Subcutaneous abdominal adipose tissue (tissue), 5 donors: ENCODE results near the gene OTUD6A.

Source experiments
- H3K27ac ChIP-seq: one replicate; pipeline ENCODE4 v1.7.0; 2013; ENCODE audit warnings: low read depth, mild to moderate bottlenecking, inconsistent platforms, low read length, moderate library complexity
- H3K27me3 ChIP-seq, 5 donors: one replicate each; pipeline ENCODE4 v1.7.0; 2013; ENCODE audit warnings: low read length in 5 of 5, inconsistent platforms in 1 of 5; ENCODE audit not compliant: control insufficient read depth in 5 of 5, insufficient read depth in 4 of 5
- H3K36me3 ChIP-seq, 5 donors: one replicate each; pipeline ENCODE4 v1.7.0; 2013; ENCODE audit warnings: low read length in 5 of 5; ENCODE audit not compliant: control insufficient read depth in 5 of 5, insufficient read depth in 5 of 5
- H3K4me1 ChIP-seq, 5 donors: one replicate each; pipeline ENCODE4 v1.7.0; 2013; ENCODE audit warnings: low read length in 5 of 5, mild to moderate bottlenecking in 3 of 5, moderate library complexity in 1 of 5; ENCODE audit not compliant: control insufficient read depth in 5 of 5, insufficient read depth in 5 of 5
- H3K4me3 ChIP-seq, 5 donors: one replicate each; pipeline ENCODE4 v1.7.0; 2013; ENCODE audit warnings: low read length in 5 of 5, low read depth in 1 of 5
- H3K9ac ChIP-seq, 5 donors: one replicate each; pipeline ENCODE4 v1.7.0; 2013; ENCODE audit warnings: low read length in 5 of 5, mild to moderate bottlenecking in 4 of 5, moderate library complexity in 3 of 5
- H3K9me3 ChIP-seq, 5 donors: one replicate each; pipeline ENCODE4 v1.7.0; 2013; ENCODE audit warnings: low read length in 5 of 5; ENCODE audit not compliant: control insufficient read depth in 5 of 5
- donor health status: healthy.
- donor health status: healthy.
- donor health status: healthy.
- donor health status: healthy.
- donor health status: healthy.

Gene OTUD6A

DNA sequence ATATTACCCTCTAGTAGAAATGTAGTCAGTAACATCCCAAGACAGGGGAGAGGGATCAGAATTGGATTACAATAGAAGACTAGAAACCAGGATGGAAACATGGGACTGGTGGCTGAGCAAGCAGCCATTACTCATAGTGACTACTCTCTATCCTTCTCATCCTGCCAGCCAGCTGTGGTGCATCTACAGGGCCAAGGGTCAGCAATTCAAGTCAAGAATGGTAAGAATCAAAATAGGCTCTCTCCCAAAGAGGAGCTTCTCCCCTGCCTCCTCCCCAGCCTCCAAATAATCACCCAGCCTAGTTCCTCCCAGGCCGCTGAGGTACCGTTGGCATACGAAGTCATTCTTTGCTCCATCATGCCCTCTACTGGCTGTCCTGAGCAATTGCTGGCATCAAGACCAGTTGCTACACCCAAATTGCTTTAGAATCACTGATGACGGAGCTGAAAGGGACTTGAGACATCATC, 31.9 kb upstream of the OTUD6A start:
- no peaks in the 10 kb centered on the region for H3K36me3 ChIP-seq
- H3K9ac ChIP-seq: no peak overlapping the region
- H3K4me1 ChIP-seq: peaks cover 0 to 7% (median 0%) of the 10 kb centered on the region in 5 donors
- H3K4me3 ChIP-seq: no peak overlapping the region
- H3K27ac ChIP-seq: no peak overlapping the region
- peaks cover 0 to 23% (median 20%) of the 10 kb centered on the region in 5 donors for H3K27me3 ChIP-seq
- H3K9me3 ChIP-seq: no peaks in the 10 kb centered on the region

DNA sequence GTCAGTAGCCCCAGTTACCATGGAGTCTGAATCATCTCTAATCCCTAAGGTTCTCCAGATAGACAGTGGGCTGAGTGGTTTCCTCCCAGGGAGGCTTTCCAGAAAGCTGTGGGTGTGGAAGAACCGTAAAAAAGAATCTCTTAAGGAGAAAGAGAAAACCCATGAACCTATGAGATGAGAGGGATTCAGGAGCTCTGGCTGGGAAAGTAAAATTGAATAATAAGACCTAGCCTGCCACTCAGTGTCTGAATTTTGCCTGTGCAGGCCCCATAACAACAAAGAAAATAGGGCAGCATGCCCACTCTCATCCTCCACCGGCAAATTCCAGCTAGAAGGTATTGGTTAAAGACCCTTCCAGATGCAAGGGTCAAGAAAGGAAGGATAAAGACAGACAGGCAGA, 29.5 kb upstream of the OTUD6A start:
- Histone ChIP-seq H3K9ac (no peak overlapping the region), H3K4me3 (no peak overlapping the region), H3K27ac (no peak overlapping the region), H3K9me3 (no peaks in the 10 kb centered on the region), H3K27me3 (peaks cover 0 to 20% (median 17%) of the 10 kb centered on the region in 5 donors), H3K36me3 (no peaks in the 10 kb centered on the region), H3K4me1 (no peaks in the 10 kb centered on the region)

DNA sequence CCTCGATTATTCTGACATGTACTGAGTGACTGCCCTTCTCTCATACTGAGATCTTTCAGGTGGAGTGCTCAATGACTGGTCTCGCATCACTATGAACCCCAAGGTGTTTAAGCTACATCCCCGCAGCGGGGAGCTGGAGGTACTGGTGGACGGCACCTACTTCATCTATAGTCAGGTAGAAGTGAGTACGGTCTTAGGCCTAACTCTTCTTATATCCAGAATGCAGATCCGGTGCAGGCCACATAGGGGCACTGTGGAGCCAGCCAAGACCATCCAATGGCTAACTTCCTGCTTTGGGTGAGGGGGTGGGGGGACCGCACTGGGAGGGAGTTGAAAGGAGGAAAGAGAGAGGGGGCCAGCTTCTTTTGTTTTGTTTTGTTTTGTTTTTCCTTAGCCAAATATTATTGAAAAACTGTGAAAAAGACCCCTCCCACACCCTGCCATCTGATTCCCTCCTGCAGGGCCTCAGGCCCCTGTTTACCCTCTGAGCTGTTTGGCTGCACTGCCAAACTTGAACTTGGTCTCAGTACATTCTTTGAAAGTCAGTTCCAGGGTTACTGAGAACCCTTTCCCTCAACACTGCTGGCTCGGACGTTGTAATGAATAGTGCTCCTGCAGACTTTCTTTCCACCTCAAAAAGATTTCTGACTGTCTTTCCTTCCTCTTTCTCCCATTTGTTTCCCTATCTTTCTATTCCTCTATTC, 28.8 kb upstream of the OTUD6A start:
- Histone ChIP-seq H3K9me3 (no peaks in the 10 kb centered on the region), H3K4me3 (no peak overlapping the region), H3K27me3 (peaks cover 0 to 20% (median 14%) of the 10 kb centered on the region in 5 donors), H3K36me3 (no peaks in the 10 kb centered on the region), H3K4me1 (no peaks in the 10 kb centered on the region), H3K9ac (no peak overlapping the region), H3K27ac (no peak overlapping the region)

DNA sequence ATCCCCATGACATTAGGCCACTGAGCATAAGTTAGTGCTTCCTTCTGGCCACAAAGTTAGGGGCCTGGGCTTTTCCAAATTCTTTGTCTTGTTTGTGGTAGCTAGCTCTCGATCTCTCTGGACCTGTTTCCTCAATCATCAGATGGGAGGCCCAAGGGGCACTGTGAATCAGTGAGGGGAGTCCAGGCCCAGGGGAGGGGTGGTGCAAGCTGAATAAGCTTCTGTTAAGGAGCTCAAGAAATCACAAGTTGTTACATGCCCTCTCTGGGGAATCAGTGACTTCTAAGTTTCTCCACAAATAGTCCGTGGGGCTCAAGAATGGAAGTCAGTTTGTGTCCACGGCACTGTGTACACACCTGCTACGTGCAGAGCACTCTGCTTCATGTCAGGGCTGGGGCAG, 27.6 kb upstream of the OTUD6A start:
- Histone ChIP-seq H3K9ac (no peak overlapping the region), H3K4me3 (no peak overlapping the region), H3K36me3 (no peaks in the 10 kb centered on the region), H3K27me3 (peaks cover 0 to 15% (median 10%) of the 10 kb centered on the region in 5 donors), H3K4me1 (no peaks in the 10 kb centered on the region), H3K9me3 (no peaks in the 10 kb centered on the region), H3K27ac (no peak overlapping the region)

DNA sequence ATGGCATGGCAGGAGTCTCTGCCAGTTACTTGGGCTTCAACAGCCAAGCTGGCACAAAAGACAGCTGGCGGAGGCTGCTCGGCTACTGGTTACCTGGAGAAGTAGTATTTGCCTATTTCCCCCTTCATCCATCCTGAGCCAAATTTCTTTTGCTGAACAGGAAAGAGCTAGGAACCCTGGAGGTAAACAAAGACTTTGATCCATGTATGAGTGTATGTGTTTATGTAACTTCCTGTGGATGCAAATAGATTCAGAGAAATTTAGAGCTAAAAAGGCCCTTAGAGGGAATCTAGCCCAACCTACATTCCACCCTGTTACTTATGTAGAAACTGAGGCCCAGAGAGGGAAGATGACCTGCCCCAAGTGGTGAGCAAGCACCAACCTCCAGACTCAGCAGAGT, 23.7 kb upstream of the OTUD6A start:
- peaks cover 0 to 17% (median 10%) of the 10 kb centered on the region in 5 donors for H3K27me3 ChIP-seq
- H3K4me3 ChIP-seq: no peak overlapping the region
- no peaks in the 10 kb centered on the region for H3K4me1 ChIP-seq
- no peaks in the 10 kb centered on the region for H3K9me3 ChIP-seq
- no peak overlapping the region for H3K9ac ChIP-seq
- H3K36me3 ChIP-seq: no peaks in the 10 kb centered on the region
- H3K27ac ChIP-seq: no peak overlapping the region

DNA sequence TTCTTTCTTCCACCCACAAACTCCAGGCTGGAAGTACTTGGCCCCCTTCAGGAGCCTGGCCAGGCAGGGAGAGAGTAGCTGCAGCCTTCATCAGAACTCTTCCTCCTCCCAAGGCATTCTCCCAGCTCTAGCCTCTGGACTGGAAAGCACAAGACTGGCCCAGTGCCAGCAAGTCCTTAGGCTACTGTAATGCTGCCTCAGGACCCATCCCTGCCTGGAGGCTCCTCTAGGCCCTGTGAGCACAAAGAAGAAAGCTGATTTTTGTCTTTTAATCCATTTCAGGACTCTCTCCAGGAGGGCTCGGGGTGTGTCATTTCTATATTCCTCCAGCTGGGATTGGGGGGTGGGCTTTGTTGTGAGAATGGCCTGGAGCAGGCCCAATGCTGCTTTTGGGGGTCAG, 23.3 kb upstream of the OTUD6A start:
- Histone ChIP-seq H3K9me3 (no peaks in the 10 kb centered on the region), H3K9ac (no peak overlapping the region), H3K4me1 (no peaks in the 10 kb centered on the region), H3K4me3 (no peak overlapping the region), H3K27ac (no peak overlapping the region), H3K27me3 (peaks cover 0 to 19% (median 10%) of the 10 kb centered on the region in 5 donors), H3K36me3 (no peaks in the 10 kb centered on the region)

DNA sequence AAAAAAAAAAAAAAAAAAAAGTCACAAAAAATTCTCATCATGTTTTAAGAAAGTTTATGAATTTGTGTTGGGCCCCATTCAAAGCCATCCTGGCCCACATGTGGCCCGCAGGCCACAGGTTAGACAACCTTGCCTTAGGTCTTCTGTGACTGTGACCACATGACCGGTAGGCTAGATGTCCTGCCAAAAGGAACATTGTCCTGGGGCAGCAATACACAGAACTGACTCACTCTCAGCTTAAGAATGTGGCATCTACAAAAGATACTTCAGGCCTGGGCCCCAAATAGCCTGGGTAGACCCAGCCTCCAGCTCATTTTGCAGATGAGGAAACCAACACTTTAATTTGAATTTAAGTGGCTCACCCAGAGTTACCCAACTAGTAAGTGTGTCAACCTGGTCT, 22.5 kb upstream of the OTUD6A start:
- Histone ChIP-seq H3K4me1 (no peaks in the 10 kb centered on the region), H3K36me3 (no peaks in the 10 kb centered on the region), H3K4me3 (no peak overlapping the region), H3K9ac (no peak overlapping the region), H3K9me3 (no peaks in the 10 kb centered on the region), H3K27ac (no peak overlapping the region), H3K27me3 (peaks cover 0 to 23% (median 13%) of the 10 kb centered on the region in 5 donors)

DNA sequence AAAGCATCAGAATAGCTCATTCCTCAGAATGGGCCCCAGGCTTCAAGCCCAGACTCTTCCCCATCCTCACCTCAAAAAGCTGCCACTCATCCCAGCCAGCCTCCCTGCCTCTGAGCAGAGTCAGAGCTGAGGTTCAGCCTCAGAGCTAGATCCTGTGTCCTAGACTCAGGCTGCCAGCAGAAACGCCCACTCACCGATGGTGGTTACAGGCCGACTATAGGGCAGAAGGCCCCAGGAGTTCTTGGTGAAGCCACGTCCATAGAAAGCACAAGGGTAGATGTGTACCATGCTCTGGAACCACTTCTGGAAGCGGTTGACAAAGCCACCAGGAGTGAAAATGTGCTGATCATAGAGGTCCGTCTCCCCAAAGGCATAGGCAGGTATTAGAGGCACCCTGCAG, 20.3 kb upstream of the OTUD6A start:
- Histone ChIP-seq H3K9ac (no peak overlapping the region), H3K9me3 (peaks cover 0 to 7% (median 4%) of the 10 kb centered on the region in 5 donors), H3K4me3 (no peak overlapping the region), H3K27me3 (peaks cover 0 to 19% (median 13%) of the 10 kb centered on the region in 5 donors), H3K36me3 (no peaks in the 10 kb centered on the region), H3K27ac (no peak overlapping the region), H3K4me1 (peaks cover 0 to under 1% (median 0%) of the 10 kb centered on the region in 5 donors)

DNA sequence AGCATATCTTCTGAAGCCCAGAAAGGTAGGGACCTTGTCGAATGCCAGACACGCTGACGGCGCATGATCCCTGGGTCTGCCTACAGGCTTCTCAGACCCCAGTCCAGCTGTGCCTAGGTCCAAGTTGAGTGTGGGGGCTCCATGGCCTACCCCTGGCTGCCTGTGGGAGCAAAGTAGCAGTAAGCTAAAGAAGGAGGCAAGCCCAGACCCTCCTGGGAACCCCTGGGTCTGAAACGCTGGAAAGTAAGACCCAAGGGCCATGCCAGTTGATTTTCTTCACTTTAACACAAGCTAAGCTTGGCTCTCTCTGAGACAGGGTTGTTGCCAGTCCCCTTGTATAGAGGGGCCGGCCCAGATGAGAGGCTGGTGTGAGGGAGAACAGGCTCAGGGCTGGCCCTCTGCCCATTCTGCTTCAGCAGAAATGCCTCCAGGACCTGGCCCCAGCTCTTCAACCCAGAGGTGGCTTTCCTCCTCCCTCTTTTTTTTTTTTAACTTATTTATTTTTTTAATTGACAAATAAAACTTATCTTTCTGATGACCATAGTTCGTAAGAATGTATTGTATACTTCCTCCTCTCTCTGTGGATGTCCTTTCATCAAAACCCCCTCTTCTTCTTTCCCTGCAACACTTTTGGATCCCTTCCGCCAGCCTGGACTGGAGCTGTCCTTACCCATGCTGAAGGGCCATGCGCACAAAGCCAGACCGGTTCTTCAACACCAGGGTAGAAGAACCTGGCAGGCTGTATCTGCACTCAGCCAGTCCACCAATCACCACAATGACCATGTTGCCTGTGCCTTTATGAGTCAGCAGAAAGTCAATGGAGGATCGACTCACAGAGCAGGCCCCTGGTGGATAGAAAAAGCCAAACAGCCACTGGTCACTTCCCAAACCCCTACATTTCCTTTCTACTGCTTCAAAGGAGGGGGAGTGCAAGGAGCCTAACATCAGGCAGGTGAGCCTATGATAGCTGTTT, 19.6 kb upstream of the OTUD6A start:
- Histone ChIP-seq H3K27ac (no peak overlapping the region), H3K27me3 (peaks cover 0 to 19% (median 13%) of the 10 kb centered on the region in 5 donors), H3K4me3 (no peak overlapping the region), H3K4me1 (peaks cover 0 to 6% (median 0%) of the 10 kb centered on the region in 5 donors), H3K9ac (no peak overlapping the region), H3K9me3 (peaks cover 0 to 7% (median 4%) of the 10 kb centered on the region in 5 donors), H3K36me3 (no peaks in the 10 kb centered on the region)

DNA sequence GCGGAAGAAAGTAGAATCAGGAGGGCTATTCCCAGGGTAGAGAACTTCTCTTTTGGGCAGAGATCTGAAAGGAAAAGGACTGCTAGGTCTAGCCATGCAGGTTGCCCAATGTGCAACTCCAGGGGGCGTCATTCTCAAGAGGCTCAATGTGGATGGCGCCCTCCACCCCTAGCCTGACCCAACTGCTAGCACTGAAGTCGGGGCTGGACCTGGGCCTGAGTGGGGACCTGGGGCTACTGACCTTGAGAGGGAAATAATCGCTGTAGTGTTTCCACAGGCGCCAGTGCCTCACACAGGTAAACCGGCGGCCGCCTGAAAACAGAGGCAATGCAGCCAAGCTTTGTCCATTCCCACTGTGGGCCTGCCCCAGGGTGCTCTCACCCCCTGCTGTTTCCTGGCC, 18.6 kb upstream of the OTUD6A start:
- Histone ChIP-seq H3K27me3 (peaks cover 0 to 19% (median 13%) of the 10 kb centered on the region in 5 donors), H3K36me3 (no peaks in the 10 kb centered on the region), H3K9ac (no peak overlapping the region), H3K27ac (no peak overlapping the region), H3K4me1 (peaks cover 0 to 6% (median 0%) of the 10 kb centered on the region in 5 donors), H3K9me3 (peaks cover 0 to 7% (median 4%) of the 10 kb centered on the region in 5 donors), H3K4me3 (no peak overlapping the region)
